Measurements from ENCODE around the gene ADARB1. TPM values are rescaled to one million over a fixed set of nuclear protein-coding genes. Genes with fewer than 3 reads are reported as not detected.

Gene ADARB1
- total RNA-seq, 1 experiment from 2014 or later, result 5.0 TPM

DNA sequence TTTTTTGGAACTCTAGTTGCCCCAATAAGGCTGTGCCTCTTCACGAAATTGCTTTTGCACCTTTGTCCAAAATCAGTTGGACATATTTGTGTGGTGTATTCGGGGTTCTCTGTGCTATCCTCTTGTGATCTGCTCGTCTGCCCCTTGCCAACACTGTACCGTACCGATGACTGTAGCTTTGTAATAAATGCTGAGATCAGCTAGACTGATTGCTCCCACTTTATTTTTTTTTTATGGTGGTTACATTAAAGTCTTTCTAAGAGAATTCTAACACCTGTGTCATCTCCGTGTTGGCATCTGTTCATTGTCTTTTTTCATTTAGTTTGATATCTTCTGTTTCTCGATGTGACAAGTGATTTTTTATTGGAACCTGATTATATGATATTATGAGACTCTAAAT lies 94.1 kb downstream of the ADARB1 start:
- no peak for DNase-seq (ENCODE audit: low read depth)

DNA sequence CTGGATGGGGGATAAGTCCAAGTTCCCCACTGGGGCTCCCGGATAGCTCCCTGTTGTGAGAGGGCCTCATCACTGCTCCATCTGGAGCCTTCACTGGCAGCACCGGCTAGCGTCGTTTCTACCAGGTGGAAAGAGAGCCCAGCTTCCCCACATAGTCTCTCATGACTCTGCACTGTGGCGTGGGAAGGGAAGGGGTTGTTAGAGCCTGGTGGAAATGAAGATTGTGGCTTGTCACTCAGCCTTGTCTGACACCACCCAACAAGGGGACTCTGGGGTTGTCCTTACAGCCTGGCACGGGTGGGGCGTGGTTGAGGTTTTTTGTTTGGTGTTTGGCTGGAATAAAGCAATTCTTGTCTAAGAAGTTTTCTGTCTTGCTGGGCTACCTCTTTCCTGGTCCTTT lies 94.6 kb downstream of the ADARB1 start:
- DNase-seq (ENCODE audit: low read depth), result no peak

DNA sequence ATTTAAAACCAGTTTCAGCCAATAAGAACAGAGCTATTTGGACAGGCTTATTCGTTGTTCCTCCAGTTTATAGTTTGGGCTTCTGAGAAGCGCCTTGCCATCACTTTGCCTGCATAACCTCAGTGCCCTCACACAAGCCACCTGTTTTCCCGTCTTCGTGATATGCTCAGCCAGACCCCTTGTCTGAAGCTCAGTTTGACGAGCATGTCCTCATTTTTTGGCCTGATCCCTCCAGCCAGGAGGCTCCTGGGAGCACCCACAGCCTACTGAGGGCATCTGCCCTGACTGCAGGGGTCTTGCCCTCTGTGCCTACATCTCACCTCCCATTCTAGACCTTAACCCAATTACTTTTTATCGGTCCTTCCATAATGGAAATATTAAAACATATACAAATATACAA lies 95.3 kb downstream of the ADARB1 start:
- DNase-seq (ENCODE audit: low read depth), result no peak

DNA sequence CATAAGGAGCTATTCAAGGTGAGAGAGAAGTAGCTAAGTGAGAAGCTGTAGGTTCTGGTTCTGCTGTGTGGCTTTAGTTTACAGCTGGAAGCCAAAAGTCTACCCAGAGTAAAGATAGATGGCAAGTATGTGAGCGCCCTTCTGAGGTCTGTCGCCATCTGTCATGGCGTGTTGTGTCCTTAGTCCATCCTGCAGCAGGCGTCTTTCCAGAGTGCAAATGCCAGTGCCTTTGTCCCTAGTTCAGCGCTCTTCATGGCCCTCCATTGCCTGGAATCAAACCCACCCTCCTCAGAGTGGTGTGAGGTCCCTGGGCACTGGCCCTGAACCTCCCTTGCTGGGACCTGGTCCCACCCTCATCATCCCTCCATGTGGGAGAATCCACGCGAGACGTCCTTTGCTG lies 96.6 kb downstream of the ADARB1 start:
- no peak for DNase-seq (ENCODE audit: low read depth)

DNA sequence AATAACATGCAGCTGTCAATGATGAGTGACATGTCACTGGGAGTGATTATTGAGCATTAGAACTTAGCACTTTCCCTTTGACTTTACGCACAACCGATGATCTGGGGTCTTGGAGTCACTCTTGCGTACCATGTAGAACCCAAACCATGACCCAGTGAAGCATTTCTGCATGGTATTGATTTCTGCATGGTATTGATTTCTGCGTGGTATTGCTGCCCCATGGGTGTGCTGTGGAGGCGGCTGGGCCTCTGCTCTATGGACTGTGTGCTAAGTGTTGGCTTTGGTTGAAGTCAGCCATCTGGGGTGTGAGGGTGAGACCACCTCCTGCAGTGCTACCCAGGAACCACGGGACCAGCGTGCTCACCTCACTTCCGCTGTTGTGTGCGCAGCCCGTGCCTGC lies 98.0 kb downstream of the ADARB1 start:
- DNase-seq (ENCODE audit: low read depth), result no peak

DNA sequence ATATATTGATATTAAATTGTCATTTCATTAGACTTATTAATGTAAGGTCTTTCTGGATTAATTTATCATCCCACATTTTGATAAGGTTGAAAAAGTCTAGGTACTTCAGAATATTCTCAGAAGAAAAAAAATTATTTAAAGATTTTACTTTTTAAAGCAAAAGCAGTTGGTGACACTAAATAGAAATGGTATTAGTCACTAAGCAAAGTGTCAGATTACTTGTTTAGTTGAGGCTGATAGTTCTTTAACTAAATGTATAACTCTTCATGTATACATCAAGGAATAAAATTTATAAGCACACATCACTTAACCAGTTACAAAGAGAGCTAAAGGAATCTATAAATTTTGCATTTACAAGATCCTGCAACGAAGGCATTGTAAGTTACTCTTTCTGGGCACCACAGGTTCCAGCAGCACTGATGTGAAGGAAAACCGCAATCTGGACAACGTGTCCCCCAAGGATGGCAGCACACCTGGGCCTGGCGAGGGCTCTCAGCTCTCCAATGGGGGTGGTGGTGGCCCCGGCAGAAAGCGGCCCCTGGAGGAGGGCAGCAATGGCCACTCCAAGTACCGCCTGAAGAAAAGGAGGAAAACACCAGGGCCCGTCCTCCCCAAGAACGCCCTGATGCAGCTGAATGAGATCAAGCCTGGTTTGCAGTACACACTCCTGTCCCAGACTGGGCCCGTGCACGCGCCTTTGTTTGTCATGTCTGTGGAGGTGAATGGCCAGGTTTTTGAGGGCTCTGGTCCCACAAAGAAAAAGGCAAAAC lies 101.1 kb downstream of the ADARB1 start:
- no peak for DNase-seq (ENCODE audit: low read depth)

DNA sequence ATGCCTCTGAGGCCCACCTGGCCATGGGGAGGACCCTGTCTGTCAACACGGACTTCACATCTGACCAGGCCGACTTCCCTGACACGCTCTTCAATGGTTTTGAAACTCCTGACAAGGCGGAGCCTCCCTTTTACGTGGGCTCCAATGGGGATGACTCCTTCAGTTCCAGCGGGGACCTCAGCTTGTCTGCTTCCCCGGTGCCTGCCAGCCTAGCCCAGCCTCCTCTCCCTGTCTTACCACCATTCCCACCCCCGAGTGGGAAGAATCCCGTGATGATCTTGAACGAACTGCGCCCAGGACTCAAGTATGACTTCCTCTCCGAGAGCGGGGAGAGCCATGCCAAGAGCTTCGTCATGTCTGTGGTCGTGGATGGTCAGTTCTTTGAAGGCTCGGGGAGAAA lies 101.8 kb downstream of the ADARB1 start:
- no peak for DNase-seq (ENCODE audit: low read depth)

DNA sequence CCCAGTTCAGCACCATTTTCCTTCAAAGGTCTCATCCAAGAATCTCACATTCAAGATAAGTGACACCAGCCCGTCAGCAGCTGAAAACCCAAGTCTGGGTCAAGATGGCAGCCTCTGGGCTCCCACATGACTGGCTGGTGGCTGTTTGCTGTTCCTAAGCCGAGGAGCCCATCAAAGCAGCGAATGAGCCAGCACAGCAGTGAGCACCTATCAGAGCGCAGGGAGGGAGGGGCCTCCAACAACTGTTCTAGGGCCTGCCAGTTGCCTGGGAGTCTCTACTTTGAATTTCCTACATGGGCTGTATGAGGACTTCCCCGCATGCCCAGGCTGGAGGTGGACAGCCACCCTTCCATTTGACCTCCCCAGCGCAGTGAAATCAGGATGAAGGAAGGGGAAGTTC lies 102.7 kb downstream of the ADARB1 start:
- no peak for DNase-seq (ENCODE audit: low read depth)

DNA sequence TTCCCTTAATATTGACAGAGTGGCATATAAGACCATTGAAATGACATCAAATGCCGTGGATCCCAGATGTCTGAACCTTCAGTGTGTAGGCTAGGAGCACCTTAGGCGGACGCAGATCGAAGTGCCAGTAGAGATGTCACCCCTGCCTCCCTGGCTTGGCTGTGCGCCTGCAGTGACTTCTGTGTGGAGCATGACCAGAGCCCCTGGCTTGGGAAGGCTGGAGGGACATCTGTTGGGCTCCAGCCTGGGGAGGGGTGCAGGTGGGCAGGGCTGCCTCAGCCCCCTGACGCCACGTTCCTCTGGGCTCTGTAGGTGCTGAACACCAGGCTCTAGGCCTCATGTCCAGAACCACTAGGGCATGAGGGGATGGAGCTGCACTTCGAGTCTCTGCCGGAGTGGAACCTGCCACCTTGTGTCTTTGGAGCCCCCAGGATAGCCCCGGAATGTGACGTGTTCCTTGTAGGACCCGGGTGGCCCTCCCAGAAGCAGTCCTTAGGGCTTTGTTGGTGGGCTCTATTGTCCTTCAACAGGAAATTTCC lies 103.8 kb downstream of the ADARB1 start:
- no peak for DNase-seq (ENCODE audit: low read depth)

DNA sequence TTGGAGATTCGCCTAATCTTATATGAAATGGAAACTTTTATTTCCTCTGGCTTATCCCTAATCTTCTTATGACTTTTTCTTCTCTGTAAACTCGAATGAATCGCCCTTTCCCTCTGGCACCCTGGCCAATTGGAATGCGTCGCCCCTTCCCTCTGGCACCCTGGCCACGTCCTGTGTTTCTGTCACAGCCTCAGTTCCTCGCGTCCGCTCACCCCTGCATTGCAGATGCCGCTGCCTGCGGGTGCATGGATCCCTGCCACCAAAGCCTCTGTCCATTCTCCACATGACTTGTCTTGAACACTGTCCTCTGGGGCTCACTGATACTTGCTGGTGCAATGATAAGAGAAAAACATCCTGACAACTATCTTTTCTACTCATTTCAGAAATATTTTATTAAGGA lies 104.6 kb downstream of the ADARB1 start:
- no peak for DNase-seq (ENCODE audit: low read depth)

DNA sequence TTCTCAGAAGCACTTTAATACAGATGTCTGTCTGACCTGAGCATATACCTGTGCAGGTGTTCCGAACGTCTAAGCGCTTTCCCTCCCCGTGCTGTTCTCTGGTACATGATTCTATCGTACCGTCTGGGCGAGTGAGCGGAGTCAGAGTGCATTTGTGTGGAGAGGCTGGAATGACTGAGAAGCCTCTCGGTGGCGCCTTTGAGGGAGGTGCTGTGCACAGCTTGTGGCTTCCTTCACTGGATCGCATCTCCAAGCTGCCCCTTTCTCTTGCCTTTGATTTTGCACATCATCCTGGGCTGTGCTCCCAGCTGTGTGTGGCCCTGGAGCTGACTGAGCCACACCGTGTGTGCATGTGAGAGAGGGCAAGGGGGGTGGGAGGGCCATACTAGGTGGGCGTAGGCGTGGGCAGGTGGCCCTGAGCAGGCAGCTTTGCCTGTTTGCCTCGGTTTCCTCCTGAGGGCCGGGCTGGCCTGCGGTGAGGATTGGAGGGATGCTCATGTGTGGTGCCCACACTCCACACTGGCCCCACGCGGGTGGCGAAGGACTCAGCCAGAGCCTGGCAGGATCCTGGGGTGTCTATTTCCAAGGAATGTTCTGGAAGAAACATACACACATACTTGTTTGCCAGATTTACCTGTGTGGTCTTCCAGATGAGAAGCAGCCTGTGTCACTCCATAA lies 105.3 kb downstream of the ADARB1 start:
- DNase-seq (ENCODE audit: low read depth), result no peak

DNA sequence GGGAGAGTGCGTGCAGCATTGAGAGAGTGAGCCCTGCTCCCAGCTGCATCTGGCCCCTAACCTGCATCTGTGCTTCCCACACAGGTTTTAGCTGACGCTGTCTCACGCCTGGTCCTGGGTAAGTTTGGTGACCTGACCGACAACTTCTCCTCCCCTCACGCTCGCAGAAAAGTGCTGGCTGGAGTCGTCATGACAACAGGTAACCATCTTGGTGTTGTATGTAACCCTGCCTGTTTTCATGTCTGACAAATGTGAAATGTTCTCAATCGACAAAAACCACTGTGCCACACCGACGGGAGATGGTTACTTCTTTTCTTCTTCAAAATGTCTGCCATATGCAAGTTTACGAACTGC lies 105.8 kb downstream of the ADARB1 start:
- DNase-seq (ENCODE audit: low read depth), result no peak

DNA sequence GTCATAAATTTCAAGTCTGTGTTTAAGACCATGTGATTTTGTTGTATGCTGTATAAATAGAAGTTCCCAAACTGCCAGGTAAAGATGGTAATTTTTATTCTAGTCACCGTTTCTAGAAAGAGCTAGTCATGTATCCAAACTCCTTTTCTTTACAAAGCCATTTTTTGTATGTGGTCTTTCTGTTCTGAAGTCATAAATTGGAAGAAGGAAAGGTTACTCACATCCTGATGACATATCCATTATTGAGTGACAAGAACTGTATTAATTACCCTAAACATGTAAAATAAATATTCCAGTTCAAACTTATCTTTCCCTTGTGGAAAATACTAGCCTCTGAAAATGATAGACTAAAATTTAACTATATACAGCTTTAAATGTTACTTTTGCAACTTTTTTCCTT lies 108.6 kb downstream of the ADARB1 start:
- no peak for DNase-seq (ENCODE audit: low read depth)

DNA sequence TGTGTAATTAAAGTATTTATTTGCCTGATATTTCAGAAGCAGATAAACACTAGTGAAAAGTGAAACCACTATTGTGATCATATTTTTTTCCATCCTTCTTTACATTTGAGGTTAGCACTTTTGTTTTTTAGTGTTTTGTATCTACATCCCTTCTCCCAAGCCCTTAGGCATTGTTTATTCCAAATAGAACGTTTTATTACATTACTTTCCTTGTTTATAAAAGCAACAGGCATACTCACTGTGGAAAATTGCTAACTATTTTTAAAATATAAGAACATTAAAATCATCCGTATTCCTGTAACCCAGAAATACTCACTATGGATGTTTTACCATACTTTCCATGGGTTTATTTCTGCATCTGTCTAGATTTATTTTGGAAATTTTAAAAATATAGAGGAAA lies 109.5 kb downstream of the ADARB1 start:
- DNase-seq (ENCODE audit: low read depth), result no peak

DNA sequence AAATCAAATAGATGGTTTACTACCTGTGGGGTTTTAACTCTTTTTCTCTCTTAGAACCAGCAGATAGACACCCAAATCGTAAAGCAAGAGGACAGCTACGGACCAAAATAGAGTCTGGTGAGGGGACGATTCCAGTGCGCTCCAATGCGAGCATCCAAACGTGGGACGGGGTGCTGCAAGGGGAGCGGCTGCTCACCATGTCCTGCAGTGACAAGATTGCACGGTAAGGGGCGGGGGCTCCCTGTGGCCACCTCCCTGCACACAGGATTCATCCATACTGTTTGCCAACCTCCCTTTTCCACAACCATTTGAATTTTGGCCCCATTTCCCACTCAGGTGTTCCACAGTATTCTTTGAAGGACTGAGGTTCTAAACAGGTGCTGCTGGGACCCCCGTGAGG lies 110.5 kb downstream of the ADARB1 start:
- DNase-seq (ENCODE audit: low read depth), result no peak

DNA sequence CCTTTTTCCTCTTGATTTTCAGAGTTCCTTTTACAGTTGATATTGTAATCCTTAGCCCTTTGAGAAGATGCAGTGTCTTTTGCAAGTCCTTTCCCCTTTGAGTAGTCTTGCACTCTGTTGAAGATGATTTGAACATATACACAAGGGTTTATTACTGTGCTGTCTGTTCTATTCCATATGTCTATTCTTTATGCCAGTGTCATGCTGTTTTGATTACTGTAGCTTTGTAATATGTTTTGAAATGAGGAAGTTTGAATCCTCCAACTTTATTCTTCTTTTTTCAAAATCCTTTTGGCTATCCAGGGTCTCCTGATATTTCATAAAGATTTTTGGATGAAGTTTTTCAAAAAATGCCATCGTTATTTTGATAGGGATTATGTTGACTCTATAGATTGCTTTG lies 112.3 kb downstream of the ADARB1 start:
- no peak for DNase-seq (ENCODE audit: low read depth)

DNA sequence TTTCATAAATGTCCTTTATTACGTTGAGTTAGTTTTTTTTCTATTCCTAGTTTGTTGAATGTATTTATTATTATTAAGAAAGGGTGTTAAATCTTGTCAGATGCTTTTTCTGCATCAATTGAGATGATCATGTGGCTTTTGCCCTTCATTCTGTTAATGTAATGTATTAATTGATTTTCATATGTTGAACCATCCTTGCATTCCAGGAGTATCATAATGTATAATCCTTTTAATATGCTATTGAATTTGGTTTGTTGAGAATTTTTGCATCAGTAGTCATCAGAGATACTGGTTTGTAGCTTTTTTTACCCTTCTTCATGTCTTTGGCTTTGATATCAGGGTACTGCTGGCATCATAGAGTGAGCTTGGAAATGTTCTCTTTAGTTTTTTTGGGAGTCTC lies 113.3 kb downstream of the ADARB1 start:
- DNase-seq (ENCODE audit: low read depth), result peak; percentile 16

DNA sequence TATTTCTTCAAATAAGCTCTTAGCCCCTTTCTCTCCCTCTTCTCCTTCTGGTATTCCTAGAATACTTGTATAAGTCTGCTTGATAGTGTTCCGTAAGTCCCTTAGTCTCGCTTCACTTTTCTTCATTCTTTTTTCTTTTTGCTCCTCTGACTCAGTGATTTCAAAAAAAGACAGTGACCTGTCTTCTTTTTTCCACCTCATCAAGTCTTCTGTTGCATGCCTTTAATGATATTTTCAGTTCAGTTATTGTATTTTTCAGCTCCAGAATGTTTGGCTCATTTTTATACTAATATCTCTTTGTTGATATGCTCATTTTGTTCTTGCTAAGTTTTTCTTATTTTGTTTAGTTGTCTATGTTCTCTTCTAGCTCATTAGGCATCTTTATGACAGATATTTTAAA lies 115.6 kb downstream of the ADARB1 start:
- no peak for DNase-seq (ENCODE audit: low read depth)

DNA sequence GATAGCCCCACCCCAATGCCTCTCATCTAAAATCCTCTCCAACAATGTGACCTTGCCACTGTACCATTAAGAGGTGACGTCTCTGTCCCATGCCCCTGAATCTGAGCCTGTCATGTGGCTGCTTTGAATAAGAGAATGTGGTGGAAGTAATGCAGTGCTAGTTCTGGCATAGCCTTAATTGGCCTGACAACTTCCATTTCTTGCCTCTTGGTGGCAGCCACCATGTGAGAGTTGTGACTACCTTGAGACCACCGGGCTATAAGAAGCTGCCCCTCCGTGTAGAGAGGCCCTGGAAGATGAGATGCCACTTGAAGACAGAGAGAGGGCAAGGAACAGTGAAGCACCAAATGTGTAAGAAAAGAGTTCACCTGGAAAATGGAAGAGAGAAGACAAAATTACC lies 118.0 kb downstream of the ADARB1 start:
- DNase-seq (ENCODE audit: low read depth), result no peak

DNA sequence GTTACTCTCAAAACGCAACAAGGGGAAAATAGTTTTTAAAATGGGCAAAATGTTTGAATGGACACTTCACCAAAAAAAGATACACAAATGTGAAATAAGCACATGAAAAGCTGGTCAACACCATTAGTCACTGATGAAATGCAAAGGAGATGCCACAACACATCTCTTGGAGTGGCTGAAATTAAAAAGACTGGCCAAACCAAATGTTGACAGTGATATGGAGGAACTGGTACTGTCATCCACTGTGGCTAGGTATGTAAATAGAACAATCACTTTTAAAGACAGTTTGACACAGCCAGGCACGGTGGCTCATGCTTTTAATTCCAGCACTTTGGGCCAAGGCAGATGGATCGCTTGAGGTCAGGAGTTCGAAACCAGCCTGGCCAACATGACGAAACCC lies 122.2 kb downstream of the ADARB1 start:
- DNase-seq (ENCODE audit: low read depth), result no peak

DNA sequence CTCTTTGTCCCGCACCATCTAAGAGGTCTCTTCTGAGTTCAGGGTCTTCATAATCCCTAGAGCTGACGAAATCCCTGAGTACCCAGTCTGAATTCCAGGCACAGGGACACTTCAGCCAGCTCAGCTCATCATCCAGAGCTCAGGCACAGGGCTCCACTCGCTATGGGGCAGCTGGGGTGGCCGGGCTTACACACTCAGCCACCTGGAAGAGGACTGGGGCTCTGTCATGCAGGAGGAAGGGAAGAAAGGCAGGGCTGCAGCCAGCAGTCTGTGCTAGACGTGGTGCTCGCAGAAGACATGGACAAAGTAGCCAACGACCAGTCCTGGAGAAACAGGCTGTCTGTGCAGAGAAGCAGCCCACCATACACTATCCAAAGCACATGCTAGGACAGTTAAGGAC lies 124.8 kb downstream of the ADARB1 start:
- no peak for DNase-seq (ENCODE audit: low read depth)

DNA sequence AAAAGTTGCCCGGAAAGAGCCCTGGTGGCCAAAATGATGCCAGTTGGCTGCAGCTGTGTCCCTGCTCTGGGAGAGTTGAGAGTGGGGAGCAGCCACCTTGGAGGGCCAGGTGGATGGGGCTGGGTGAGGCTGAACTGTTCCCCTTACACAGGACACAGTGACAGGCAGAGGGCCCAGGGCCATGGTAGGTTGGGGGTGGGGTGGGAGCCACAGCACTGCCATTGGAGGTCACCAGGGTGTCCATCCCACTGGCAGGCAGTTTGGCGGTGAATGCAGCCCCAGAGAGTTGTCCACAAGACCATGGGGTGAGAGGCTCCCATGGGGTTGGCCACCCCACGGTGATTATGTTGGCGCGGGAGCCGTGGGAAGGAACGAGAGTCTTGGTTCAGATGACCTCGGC lies 125.7 kb downstream of the ADARB1 start:
- no peak for DNase-seq (ENCODE audit: low read depth)

DNA sequence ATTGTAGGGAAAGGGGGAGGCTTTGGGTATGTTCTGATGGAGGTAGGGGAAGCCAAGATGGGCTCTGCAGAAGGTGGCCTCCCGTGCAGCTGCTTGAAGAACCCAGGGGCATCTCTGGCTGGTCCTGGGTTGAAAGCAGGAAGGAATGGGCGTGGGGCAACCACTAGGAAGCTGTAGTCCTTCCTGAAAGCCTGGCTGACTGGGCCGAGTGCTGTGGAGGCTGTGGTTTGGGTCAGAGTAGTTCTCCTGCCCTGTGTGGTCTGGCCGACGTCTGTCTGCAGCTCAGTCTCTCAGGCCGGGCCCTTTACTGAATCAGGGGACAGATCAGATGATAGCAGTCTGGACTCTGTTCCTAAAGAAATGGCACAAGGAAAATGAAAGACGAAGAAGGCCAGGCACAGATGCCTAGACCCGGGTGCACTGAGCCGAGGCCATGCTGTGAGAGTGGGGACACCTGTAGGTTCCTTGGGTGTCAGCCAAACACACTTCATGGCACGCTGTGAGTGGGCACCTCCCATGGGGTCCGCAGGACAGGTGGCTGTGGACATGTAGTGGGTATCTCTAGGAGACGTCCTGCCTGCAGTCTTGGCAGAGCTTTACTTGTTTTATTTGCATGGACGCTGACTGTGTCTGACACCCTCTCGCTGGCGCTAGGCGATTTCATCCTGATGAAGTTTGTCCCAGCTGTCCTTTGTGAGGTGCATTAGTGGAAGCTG lies 126.4 kb downstream of the ADARB1 start:
- DNase-seq (ENCODE audit: low read depth), result no peak
